ENCODE measurements around the gene NFATC1.

The NFATC1 gene

GRCh38 chr18:79547413-79548076 is 151.8 kb downstream of the NFATC1 start:
- no peak overlapping the region for H3K4me3 ChIP-seq
- DNase-seq (ENCODE audit: low spot score), result no peak
- TF ChIP-seq, protein P1, sequence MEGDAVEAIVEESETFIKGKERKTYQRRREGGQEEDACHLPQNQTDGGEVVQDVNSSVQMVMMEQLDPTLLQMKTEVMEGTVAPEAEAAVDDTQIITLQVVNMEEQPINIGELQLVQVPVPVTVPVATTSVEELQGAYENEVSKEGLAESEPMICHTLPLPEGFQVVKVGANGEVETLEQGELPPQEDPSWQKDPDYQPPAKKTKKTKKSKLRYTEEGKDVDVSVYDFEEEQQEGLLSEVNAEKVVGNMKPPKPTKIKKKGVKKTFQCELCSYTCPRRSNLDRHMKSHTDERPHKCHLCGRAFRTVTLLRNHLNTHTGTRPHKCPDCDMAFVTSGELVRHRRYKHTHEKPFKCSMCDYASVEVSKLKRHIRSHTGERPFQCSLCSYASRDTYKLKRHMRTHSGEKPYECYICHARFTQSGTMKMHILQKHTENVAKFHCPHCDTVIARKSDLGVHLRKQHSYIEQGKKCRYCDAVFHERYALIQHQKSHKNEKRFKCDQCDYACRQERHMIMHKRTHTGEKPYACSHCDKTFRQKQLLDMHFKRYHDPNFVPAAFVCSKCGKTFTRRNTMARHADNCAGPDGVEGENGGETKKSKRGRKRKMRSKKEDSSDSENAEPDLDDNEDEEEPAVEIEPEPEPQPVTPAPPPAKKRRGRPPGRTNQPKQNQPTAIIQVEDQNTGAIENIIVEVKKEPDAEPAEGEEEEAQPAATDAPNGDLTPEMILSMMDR (IDR thresholded peaks at IDR 0.05), result no peak
- H3K27ac ChIP-seq, result no peak overlapping the region

DNA sequence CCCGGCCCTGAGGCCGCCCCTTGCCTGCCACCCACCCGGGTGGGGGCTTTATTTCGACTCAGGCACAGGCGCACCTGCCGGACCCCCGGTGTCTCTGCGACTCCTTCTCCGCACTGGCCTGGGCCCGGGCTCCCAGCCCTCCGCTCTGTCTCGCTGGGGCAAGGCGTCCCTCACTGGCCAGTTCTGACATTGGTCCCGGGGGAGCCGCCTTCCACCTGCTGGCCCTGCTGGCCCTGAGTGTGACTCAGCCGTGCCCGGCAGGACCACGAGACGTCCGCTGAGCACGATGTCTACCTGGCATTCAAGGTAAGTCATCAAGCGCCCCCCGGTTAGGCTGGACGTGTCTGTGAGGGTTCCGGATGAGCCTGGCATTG is 152.3 kb downstream of the NFATC1 start:
- Histone ChIP-seq H3K4me3 (no peak overlapping the region), H3K27ac (no peak overlapping the region)

GRCh38 chr18:79548621-79548985 is 152.9 kb downstream of the NFATC1 start:
- Histone ChIP-seq H3K4me3 (no peak overlapping the region), H3K27ac (no peak overlapping the region)
- TF ChIP-seq, protein P1 (IDR thresholded peaks at IDR 0.05), result no peak
- no peak for DNase-seq (ENCODE audit: low spot score)

More for the DNA sequence above, 152.3 kb downstream of the NFATC1 start:
- DNase-seq (ENCODE audit: low spot score), result no peak
- TF ChIP-seq, protein P1 (IDR thresholded peaks at IDR 0.05), result no peak

- no peak overlapping the region for H3K27ac ChIP-seq
- TF ChIP-seq, protein P1 (IDR thresholded peaks at IDR 0.05), result no peak
- no peak overlapping the region for H3K4me3 ChIP-seq
- no peak for DNase-seq (ENCODE audit: low spot score)
Measured at GRCh38 chr18:79548986-79549637, 153.4 kb downstream of the NFATC1 start.

DNA sequence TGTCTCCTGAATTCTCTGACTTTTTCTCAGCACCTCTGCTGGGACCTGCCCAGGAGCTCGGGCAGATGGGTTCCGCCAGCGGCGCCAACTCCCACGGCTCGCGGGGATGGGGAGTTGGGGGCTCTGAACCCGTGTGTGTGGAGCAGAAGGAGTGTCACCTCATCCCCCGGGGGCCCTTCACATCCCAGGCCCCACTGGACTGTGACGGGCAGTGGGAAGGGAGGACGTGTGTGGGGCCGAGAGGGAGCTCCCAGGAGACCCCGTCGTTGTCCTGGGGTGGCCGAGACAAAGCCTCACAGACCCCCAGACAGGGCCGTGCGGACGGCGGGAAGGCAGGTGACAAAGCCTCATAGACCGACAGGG is 153.9 kb downstream of the NFATC1 start:
- Histone ChIP-seq H3K27ac (no peak overlapping the region), H3K4me3 (no peak overlapping the region)
- TF ChIP-seq, protein P1 (IDR thresholded peaks at IDR 0.05), result no peak
- DNase-seq (ENCODE audit: low spot score), result no peak

- DNase-seq (ENCODE audit: low spot score), result no peak
- H3K4me3 ChIP-seq, result no peak overlapping the region
- no peak overlapping the region for H3K27ac ChIP-seq
- TF ChIP-seq, protein P1 (IDR thresholded peaks at IDR 0.05), result no peak
Measured at GRCh38 chr18:79552140-79552631, 156.5 kb downstream of the NFATC1 start.

DNA sequence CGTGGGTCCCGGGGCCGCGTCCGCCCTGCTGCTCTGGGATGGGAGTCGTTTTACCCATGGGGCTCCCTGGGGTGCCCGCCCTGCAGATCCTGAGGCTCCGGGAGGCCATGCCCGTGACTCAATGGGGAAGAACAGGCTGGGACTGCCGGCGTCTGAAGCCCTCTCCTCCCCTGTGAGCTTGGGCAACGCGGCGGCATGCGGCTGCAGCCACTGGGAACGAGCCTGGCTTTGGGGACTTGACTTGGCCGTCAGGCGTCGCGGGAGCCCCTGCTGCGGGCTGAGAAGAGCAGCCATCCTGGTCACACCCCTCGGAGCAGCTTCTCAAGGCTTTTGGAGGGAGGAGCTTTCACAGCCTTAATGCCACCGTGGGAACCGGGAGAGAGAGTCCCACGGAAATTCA is 157.0 kb downstream of the NFATC1 start:
- Histone ChIP-seq H3K27ac (no peak overlapping the region), H3K4me3 (no peak overlapping the region)
- TF ChIP-seq, protein P1 (IDR thresholded peaks at IDR 0.05), result no peak
- no peak for DNase-seq (ENCODE audit: low spot score)

Data from coronary artery (tissue), 2 donors.